HK-2 (cell line): ENCODE measurements around the gene DPP10.
A peak's percentile ranks its signal among the peaks of the same experiment; 100 is the strongest.
"Not testable (repeated sequence)": the region's sequence is repeated elsewhere in the genome, so short reads cannot be mapped to it uniquely, and the experiment has no call there.

Experiments used
- DNase-seq: peaks from one replicate; pipeline ENCODE4 v3.0.0-alpha.2; 2018; ENCODE audit not compliant: unreplicated experiment

Gene DPP10

DNA sequence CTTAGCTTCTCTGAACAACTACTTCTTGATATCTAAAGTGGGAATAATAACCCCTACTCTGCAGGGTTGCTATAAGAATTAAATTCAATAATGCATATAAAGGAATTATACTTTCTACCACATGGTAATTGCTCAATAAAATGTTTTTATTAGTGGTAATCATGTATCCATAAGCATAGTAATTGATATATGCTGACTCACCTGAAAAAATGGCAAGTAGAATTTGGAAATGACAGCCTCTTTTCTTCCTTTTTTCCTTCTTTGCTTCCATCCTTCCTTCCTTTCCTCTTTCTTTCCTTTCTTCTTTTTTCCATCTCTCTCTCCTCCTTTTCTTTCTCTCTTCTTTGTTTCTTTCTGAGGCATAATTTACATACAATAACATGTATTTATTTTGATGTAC is 65.3 kb downstream of the DPP10 start:
- DNase-seq = no peak

DNA sequence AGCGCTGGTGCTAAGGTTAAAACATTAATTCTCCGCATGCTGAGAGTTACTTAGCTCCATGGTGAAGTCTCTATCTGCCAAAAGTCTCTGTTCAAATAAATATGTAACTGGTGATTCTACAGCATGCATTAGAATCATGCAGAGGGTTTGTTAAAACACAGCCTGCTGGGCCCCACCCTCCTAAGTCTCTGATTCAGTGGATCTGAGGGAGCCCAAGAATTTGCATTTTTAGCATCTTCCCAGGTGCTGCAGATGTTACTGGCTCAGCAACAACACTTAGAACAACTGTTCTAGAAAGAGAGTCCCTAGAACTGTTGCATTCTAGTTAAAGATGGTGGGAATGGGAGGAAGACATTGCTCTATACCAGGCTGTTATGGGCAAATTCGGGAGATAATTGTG is 73.4 kb downstream of the DPP10 start:
- DNase-seq = no peak

DNA sequence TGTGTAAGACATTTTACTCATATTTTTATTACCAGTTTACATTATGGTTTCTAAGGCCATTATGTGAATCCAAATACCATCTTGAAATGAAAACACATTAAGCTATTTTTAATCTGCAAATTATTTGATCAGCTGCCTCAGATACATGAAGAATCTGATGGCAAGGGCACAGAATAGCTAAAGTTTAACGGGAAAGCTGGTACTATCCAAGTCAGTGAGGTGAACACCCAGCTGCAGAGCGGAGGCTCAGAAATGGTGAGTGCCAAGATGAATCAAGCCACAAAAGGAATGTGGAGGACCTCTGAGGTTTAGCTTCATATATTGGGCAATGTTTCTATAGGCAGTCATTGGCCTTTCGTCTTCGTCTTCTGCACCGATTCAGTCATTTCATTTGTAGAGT is 75.1 kb downstream of the DPP10 start:
- DNase-seq = no peak

DNA sequence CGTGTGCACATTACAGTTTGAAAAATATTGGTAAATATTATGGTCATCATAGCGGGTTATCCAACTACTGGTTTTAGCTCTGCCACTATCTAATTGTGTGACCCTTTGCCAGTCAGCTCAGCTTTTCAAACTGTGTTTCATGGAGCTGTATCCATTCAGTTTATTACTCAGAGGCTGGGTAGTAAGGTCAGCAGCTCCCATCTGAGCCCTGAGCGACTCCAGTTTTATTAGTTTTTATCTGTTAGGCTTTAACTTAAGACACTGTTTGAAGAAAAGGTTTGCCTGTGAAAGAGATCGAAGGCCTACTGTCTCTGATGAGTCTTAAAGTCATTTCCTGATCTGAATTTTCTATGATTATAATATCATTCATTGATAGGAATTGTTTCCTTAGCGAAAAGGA is 76.3 kb downstream of the DPP10 start:
- no peak for DNase-seq

DNA sequence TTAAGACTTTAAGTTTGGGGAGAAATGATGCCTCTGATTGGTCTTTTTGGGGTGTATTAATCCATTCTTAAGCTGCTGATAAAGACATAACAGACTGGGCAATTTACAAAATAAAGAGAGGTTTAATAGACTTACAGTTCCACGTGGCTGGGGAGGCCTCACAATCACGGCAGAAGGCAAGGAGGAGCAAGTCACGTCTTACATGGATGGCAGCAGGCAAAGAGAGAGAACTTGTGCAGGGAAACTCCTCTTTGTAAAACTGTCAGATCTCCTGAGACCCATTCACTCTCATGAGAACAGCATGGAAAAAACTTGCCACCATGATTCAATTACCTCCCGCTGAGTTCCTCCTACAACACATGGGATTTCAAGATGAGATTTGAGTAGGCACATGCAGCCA is 80.2 kb downstream of the DPP10 start:
- DNase-seq = not testable (repeated sequence)

DNA sequence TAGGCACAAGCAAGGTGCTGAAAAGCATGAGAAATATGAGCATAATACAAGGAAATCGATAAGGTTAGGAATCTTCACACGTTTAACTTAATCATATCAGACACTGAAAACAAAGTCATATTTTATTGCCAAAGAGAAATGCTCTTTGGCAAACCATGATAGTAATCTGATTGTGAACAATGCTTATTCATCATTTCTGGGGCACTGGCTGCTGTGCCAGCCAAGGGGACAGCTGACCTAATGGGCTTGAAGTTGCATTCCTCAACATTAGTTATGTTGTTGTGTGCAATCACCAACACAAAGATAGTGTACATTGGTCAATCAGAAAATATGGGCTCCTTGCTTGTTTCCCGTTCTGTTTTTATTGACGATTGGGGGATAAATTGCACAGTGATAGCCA is 83.5 kb downstream of the DPP10 start:
- DNase-seq = no peak

DNA sequence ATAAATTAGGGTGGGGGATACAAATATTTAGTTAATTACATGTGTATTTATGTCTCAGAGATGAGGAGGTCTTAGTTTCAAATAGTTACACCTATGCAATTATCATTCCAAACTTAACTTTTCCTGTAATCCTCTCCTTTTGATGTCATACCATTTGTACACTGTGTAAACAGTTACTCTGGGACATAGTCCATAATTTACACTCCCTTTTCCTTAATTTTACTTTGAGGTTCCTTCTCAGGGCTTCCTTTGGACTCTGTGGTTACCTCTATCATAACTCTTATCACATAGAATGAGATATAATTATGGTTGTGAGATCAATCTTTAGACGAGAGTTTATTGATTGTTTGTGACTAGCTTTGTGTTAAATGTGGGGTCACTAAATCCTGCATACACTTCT is 84.4 kb downstream of the DPP10 start:
- DNase-seq = no peak

DNA sequence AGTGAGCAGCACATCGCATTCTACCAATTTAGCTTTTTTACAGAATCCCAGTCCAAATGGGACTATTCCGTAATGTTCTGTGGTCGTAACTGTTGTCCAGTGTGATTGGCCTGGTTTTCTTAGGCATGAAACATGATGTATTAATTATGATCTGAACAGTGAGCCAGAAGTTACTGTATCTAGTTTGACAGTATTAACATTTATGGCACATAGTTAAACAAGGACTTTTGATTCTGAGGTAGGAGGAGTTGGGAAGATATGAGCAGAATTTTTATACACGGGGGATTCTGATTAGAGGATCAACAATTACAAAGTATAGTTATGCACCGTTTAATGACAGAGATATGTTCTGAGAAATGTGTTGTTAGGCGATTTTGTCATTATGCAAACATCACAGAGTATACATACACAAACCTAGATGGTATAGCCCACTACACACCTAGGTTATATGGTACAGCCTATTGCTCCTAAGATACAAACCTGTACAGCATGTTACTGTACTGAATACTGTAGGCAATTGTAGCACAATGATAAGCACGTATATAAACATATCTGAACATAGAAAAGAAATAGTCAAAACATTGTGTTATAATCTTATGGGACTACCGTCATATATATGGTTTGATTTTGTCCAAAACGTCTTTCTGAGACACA is 85.0 kb downstream of the DPP10 start:
- DNase-seq = no peak

DNA sequence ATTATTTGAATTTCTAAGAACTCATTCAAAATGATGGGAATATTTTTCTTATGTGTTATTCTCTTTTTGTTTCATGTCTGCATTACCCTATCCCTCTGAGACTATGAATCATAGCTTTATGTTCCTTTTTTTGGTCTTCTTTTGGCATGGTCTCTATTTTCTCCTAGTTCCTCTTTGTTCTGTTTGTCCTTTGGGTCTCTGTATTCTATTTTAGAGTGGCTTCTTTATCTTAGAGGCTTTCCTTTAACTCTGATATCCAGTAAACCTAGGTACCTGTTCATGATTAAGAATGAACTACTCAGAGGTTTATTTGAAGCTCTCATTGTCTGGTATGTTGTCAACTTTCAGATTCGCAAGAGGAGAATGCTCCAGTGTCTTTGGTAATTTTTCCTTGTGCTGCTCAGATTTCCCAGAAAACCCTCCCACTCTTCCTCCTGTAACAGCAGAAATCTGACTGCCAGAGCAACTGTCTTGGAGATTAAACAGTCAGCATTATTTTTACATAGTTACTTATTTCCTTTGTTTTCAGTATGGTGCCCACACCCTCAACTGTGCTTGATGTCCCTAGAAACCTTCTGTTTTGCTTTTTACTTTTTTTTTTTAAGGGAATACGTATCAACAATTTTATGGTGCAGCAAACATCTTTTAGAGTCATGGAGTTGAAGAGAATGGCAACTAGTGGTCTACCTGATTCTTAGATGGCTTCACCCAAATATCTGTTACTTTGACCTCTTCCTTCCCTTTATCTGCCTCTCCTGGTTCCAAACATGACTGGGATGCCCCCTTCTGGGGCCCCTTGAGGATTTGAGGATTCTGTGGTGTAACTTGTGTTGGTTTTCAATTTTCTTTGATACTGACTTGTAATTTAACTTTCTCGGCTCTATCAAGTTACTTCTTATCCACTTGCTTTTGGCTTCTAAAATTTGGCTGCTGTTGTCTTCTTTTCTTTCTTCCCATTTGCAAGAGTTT is 92.0 kb downstream of the DPP10 start:
- no peak for DNase-seq

DNA sequence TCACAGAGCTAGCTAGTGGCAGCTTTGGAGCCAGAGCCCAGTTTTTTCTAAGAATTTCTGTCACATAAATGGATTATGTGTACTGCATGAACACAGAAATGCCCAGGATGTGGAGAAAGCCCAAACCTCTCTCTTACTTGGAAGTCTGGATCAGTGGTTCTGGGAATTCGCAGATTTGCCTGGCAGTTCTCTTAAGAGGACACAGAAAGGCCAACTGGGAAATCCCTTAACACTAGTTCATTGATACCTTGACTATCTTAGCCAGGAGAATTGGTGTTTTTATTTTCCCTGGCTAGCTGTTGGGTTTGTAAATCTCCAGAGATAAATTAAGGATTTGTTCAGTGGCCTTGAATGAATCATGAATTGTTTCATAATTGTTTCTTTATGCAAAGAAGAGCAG is 95.3 kb downstream of the DPP10 start:
- DNase-seq = no peak

DNA sequence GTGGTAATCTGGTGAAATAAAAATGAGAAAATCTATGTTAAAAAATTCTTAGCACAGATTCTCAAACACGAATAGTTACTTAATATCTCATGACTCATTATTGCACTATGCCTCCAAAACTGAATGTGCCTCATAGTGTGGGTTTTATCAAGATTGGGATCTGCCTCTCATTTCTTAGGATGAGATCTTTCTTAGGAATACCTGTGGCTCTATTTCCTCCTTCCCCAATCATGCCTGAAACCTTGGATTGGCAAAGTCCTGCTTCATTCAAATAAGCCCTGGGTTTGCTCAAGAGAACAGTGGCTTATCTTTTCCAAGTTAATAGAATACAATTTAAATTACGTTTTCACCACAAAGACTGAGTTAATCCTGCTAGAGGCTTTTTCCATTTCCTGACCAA is 100.3 kb downstream of the DPP10 start:
- DNase-seq = no peak

DNA sequence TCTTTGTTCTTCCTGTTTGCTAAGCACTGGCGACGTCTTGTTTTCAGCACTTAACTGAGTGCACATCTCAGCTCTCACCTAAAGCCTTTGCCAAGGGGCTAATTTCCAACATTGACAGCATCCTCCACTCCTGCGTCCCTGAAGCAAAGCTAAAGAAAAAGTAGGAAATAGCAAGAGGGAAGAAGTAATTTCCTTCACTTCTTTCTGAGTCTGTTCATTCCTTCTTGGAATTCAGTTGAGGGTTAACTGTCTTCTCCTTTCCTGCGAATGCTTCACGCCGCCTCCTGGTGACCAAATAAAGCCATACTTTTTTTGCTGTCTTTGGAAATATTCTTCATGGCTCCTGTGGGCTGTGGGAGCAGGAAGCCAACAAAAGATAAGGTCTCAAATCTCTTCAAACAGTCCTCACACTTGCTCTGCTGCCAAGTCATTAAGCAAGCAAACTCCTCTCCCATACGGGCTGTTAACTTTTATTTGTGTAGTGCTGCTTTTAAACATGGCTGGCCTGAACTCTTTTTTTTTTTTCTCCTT is 100.9 kb downstream of the DPP10 start:
- DNase-seq = no peak

DNA sequence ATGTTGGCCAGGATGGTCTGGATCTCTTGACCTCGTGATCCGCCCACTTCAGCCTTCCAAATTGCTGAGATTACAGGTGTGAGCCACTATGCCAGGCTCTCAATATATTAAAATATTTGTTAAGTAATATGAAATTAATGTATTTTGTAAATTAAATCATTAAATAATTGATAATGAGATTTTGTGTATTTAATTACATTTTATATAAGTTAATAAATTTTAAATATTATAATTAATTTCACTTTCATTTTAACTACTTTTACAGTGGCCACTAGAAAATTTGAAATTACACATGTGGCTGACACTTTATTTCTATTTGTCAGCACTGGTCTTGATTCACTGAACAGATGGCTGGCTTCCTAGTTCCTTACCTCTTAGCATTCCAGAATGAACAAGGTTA is 102.6 kb downstream of the DPP10 start:
- no peak for DNase-seq

DNA sequence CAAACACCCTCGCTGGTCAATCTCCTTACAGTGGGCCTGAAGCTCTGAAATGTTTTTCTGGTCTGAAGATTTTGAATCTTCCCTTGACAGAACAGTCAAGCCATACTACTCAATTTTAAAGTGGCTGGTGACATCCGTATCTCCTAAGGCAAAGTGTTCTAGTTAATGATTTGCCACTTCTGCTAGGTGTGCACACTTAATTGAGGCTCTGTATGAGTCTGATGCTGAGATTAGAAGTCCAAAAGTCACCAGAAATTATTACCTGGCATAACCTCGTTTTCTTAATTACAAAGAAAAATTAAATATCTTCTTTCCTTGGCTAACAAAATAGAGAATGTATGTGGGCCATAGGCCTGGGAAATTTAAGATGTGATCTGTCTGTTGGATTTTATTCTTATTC is 104.1 kb downstream of the DPP10 start:
- no peak for DNase-seq

DNA sequence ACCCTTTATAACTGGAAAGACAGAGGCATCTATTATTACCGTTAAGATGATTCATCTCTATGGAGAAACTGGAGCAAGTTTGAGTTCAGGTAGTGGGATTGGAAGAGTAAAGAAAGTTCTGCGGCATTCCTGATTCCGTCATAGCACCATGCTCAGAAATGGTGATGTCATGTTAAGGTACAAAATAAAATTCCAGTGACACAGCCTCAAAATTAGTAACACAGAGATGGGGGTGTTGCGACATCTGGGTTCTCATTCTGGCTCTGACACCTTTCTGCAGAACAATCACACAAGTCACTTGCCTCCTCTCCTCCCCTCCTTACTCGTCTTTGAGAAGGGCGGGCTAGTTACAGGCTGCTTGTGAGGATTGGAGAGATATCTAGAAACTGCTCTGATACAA is 105.7 kb downstream of the DPP10 start:
- no peak for DNase-seq

DNA sequence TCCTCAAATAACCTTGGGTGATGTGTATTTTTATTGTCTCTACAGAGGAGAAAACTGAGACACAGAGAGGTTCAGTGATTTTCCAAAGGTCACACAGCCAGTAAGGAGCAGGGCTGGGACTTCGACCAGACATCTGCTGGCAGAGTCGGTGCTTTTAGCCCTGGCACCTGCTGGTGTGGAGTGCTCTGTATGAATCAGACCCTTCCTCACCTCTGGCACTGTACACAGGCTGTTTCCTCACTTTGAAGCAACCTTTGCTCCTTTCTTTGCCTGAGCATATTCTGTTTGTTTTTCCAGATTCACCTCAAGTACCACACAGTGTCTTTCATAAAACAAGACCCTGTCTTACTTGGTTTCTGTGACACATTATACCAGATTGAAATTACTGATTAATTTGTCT is 107.9 kb downstream of the DPP10 start:
- DNase-seq = no peak

DNA sequence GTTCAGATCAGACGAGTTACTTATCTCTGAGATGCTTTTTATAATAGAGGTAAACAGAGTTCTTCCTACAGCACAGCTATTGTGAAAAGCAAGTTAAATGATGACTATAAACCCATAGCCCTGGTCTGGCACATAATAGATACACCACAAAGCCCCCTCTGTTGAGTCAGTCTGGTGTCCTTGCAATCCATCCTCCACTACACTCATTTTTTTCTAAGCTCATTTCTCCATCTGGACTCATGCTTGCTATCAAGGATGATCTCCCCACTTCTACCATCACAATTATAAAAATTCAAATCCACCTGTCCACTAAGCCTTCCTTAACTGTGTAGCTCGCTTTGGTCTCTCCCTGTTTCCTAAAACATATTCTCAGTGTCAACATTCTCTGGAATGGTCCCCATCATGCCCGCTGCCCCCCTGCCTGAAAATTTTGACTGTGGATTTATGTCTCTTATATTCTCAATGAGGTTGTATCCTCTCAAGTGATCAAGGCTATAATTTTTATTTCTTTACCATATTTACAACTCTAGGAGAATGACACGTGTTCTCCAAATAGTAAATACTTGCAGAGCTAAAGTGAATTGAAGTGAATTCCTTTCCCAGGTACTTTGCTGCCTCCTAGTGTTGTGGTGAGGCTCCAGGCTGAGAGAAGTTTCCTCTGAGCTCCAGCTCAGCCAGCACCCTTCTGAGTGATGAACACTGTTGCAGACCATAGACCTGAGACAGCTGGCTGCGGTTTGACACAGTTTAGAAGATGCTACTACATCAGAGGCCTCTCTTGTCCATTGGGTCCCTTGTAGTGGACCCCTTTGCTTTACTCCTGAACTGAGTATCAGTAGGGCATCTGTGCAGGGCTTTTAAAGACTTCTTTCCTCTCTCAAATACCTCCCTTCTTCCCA is 108.7 kb downstream of the DPP10 start:
- peak; percentile 28 for DNase-seq

DNA sequence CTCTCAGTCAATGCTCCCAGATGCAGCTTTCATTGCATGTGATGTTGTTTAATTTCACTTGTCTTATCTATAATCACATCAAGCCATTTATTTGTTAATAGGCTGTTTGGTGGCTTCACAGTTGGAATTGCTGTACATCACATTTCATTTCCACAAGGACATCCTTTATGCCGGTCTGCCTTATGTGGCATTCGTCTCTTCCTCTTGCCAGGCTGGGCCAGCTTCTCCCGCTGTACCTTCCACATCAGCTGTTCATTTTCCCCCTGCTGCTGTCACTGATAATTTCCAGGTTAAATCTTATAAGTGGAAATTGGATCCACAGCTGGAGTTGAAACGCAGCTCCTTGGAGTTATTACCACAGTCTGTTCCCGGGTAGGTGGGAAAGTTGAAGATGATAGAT is 110.6 kb downstream of the DPP10 start:
- no peak for DNase-seq

DNA sequence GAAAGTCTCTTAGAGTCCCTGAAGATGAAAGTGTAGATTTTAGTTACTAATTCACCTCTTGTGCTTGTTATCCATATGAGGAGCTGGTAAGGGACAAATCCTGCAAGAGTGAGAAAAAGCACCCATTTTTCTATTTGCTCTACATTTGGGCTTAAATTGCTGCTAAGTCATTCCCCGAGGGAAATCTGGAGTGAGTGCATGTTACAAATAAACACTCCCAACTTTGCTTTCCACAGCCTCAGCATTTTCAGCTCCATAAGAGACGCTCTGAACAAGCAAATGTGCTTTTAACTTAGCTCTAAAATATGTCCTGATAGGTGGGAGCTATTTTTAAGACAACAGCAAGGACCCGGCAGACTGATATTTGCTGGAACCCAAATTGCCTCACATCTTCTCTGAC is 126.7 kb downstream of the DPP10 start:
- no peak for DNase-seq

DNA sequence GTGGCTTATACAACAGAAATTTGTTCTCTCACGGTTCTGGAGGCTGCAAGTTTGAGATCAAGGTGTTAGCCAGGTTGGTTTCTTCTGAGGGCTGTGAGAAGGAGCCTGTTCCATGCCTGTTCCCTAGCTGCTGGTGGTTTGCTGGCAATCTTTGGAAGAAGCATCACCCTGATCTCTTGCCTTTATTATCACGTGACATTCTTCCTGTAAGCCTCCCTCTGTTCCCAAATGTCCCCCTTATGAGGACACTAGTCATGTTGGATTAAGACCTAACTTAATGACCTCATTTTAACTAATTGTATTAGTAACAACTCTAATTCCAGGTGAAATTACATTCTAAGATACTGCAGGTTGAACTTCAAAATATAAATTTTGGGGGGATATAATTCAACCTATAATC is 135.2 kb downstream of the DPP10 start:
- DNase-seq = no peak

DNA sequence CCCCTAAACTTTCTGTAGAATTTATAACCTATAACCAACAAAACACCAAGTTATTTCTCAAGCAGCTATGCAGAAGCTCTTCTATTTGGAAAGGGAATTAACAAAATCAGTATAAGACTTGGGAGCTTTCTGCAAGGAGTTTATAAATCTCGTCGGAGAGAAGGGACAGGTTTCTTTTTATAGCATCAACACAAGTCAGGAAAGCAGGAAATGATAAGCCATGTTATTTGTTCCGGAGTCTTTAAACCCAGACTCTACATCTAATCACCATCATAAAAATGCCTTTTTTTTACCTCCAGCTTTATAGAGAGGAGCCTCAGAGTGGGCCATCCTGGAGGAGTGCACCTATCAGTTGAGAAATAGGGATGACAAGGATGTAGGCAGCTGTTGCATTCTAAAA is 137.1 kb downstream of the DPP10 start:
- DNase-seq = no peak

DNA sequence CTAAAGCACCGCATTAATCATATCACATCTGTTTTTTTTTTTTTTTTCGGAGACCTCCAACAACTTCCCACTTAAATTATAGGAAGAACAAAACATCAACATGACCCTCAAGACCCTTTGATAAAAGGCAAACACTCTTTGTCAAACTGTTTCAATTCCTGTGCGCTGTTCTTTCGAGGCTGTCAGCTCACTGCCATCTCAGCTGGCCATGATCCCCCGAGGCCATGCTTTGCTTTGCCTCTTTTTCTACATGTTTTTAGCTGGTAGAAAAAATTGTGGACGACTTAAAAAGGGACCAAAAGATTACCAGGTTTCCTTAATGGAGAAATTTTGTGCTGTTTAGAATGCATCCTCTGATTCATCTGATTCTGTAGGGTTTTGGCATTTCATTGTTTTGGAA is 138.2 kb downstream of the DPP10 start:
- DNase-seq = no peak
